A673 (cell line): Measurements from ENCODE around the gene TMEM164.

Experiments used
- EZH2 ChIP-seq: fragments of 200-600 bp; sonication (generic); IDR thresholded peaks from 2 replicates; pipeline ENCODE4 v1.6.1; 2017; ENCODE audit warnings: borderline replicate concordance, low read depth, mild to moderate bottlenecking, mixed read lengths, antibody characterized with exemption, low read length; ENCODE audit not compliant: poor library complexity, severe bottlenecking
- TF ChIP-seq, protein P1 (sequence below): fragments of 300-800, 200-600 bp; sonication (generic); conservative IDR thresholded peaks from 2 replicates; pipeline ENCODE4 v1.5.1; 2017; ENCODE audit warnings: low read depth, mild to moderate bottlenecking, antibody characterized with exemption, low read length, moderate library complexity, mixed read lengths

- TF ChIP-seq, protein P1, sequence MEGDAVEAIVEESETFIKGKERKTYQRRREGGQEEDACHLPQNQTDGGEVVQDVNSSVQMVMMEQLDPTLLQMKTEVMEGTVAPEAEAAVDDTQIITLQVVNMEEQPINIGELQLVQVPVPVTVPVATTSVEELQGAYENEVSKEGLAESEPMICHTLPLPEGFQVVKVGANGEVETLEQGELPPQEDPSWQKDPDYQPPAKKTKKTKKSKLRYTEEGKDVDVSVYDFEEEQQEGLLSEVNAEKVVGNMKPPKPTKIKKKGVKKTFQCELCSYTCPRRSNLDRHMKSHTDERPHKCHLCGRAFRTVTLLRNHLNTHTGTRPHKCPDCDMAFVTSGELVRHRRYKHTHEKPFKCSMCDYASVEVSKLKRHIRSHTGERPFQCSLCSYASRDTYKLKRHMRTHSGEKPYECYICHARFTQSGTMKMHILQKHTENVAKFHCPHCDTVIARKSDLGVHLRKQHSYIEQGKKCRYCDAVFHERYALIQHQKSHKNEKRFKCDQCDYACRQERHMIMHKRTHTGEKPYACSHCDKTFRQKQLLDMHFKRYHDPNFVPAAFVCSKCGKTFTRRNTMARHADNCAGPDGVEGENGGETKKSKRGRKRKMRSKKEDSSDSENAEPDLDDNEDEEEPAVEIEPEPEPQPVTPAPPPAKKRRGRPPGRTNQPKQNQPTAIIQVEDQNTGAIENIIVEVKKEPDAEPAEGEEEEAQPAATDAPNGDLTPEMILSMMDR: no peak
- no peak for TF ChIP-seq EZH2
These were observed 160.6 kb downstream of the TMEM164 start for GRCh38 chrX:110163488-110163887.
